Amniotic stem cell (primary cell): ENCODE measurements around the gene SART3.
"Not testable (repeated sequence)": the region's sequence is repeated elsewhere in the genome, so short reads cannot be mapped to it uniquely, and the experiment has no call there.

Experiments used
- DNase-seq: peaks from one replicate; lab custom pipeline; 2025; lab: John Stamatoyannopoulos, UW

The SART3 gene

DNA sequence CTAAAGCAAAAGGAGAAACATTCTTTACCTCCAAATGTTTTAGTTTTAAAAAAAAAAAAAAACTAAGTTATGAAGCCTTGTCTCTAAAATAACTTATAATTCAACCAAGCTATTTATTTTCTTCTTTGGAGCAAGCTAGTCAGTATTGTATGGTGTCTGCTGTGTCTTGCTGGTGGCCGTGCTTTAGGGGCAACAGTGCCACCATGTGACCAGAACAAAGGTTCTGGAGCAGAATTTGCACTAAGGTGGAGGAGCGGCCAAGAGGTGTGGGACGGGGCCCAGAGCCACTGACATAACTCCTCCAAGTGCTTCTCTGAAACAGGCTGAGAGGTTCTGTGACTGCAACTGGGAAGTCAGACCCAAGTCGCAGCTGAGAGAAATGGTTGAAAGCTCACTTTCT is 41.4 kb downstream of the SART3 start:
- no peak for DNase-seq

DNA sequence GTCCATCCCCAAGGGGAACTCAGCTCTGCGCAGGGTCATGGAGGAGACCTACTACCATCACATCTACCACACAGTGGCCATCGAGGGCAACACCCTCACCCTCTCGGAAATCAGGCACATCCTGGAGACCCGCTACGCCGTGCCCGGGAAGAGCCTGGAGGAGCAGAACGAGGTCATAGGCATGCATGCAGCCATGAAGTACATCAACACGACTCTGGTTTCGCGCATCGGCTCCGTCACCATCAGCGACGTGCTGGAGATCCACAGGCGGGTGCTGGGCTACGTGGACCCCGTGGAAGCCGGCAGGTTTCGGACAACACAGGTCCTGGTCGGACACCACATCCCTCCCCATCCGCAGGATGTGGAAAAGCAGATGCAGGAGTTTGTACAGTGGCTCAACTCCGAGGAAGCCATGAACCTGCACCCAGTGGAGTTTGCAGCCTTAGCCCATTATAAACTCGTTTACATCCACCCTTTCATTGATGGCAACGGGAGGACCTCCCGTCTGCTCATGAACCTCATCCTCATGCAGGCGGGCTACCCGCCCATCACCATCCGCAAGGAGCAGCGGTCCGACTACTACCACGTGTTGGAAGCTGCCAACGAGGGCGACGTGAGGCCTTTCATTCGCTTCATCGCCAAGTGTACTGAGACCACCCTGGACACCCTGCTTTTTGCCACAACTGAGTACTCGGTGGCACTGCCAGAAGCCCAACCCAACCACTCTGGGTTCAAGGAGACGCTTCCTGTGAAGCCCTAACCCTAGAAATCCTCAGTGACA is 42.1 kb downstream of the SART3 start:
- no peak for DNase-seq

DNA sequence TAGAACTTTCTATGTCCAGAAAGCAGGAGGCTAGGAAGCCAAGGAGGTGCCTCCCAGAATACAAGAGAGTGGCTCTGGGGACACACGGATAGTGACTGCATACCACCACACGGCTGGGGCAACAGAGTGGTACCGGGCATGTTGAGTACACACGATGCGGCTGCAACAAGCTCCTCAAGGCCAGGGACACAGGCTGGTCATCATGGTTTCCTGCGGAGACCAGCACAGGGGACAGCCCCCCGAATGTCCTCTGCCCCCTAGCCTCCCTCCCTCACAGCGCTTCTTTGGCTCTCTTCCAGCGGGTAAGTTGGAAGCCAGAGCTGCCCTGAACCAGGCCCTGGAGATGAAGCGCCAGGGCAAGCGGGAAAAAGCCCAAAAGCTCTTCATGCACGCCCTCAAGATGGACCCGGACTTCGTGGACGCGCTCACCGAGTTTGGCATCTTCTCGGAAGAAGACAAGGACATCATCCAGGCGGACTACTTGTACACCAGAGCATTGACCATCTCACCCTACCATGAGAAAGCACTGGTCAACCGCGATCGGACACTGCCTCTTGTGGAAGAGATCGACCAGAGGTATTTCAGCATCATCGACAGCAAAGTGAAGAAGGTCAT is 42.8 kb downstream of the SART3 start:
- no peak for DNase-seq

DNA sequence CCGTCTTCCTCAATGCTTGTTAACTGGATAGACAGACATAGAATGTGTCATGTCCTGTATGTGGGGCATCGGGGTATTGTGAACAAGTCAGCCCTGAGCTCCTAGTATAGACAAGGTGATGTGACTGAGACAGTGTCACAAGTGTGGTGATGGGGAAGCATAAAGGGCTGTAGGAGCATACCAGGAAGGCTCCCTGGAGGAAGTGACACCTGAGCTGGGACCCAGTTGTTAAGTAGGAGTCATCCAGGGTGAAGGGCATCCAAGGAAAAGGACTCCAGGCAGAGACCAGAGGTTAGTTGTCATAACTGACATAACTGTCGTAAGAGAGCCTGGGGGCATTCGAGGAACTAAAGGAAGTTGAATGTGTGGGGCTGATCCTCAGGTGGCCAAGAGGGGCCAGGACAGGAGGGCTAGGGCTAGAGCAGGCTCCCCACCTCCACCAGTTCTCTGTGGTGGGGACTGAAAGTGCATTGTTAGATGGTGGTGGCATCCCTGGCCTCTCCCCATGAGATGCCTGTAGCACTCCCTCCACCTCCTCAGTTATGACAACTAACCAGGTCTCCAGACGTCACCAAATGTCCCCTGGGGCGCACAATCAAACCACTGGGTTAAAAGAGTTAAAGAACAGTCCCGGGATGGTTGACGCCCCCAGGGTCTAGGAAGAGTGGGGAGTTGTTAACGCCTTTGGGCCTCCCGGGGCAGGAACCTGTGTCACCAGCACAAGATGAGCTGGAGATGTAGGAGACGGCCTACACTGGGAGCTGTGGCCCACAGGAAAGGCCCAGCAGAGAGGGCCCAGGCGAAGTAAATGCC is 43.5 kb downstream of the SART3 start:
- DNase-seq: no peak

DNA sequence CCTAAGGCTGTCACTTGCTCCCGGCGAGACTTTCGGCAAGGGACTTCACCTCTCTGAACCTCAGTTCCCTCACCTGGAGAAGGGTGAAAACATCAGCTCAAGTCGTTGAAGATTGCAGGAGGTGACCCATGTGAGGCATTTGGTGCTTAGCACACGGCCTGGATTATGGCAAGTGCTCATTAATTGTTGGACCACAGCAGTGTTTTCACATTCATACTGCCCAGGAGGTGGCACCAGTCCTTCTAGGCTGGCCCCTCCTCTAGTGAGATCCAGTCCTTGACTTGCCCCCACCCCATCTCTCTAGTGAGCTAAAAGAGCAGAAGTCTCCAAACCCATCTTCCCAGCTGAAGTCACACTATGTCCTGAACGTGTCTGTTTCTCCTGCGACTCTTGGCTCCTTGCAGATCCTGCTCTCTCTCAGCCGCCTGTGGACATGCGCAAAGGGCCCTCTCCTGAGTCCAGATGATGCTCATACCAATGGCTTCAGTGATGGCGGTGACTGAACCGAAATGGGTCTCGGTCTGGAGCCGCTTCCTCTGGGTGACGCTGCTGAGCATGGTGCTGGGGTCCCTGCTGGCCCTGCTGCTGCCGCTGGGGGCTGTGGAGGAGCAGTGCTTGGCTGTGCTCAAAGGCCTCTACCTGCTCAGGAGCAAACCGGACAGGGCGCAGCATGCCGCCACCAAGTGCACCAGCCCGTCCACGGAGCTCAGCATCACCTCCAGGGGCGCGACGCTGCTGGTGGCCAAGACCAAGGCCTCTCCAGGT is 44.3 kb downstream of the SART3 start:
- no peak for DNase-seq

DNA sequence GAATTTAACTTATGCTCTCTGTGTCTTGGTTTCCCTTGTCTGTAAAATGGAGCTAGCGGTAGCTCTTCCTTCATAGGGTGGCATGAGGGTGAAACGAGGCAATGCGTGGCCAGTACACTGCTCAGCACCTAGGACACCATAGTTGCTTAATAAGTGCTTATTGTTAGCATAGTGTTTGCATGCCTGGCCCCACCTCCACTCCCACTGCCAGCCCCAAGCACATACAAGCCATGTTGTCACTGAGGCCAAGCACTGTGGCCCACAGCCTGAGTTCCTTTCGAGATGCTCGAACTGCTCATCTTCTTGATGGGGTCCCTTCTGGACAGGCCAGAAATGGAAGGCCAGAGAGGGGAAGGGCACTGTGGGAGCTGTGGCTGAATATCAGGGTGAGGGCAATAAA is 45.1 kb downstream of the SART3 start:
- no peak for DNase-seq

DNA sequence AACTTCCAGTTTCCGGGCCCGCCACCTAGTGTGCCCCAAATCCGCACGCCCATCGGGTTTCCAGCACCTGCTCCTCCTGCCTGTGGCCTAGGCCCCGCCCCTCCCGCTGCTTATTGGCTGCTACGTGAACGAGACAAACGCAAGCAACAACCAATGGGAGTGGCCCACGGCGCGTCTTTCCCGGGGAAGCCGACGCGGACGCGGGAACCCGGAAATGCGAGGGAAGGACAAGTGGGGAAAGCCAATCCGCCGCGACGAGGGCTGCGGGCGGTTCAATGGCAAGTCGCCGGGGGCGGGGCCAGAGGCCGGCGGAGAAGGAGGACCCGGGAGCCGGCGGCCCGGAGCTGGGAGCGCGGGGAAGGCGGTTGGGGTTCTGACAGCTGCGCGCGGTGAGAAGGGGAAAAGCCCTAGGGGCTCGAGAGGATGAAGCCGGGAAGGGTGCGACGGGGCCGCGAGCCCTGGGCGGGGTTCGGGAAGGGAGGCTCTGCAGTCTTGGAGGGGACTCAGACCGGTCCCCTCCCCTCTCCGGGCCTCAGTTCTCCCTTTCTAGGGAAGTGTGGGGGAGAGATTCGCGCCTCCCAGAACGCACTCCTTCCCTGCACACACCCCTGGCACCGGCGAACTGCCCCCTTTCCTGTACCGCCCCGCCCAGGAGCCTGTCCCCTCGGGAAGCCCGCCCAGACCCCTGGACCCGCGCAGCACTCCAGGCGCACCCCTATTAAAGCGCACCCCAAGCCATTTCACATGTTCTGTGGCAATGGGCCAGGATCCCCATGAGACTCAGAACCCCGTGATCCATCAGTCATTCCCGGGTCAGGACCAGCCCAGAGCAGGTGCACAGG is 45.8 kb downstream of the SART3 start, which contains the start of gene FICD:
Gene FICD (plus strand): TSS at position 305 of the 842 bp plus-strand sequence. CDS start 1,696 bp downstream, outside the sequence.
- DNase-seq: peak; percentile 98

DNA sequence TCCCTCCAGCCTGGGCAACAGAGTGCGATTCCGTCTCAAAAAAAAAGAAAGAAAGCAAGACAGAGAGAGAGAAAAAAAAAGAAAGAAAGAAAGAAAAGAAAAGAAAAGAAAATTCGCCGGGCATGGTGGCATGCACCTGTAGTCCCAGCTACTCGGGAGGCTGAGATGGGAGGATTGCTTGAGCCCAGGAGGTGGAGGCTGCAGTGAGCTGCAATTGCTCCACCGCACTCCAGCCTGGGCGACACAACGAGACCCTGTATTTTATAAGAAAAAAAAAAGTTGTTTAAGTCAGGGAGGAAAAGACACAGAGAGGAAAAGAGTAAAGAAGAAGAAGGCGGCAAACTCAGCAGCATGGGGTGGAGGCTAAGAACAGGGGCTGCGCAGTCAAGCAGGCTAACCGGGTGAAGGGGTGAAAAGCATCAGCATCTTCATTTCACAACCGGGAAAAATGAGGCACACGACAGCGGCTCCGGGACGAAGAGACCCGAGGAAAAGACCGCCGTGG is 46.5 kb downstream of the SART3 start:
- DNase-seq: no peak

DNA sequence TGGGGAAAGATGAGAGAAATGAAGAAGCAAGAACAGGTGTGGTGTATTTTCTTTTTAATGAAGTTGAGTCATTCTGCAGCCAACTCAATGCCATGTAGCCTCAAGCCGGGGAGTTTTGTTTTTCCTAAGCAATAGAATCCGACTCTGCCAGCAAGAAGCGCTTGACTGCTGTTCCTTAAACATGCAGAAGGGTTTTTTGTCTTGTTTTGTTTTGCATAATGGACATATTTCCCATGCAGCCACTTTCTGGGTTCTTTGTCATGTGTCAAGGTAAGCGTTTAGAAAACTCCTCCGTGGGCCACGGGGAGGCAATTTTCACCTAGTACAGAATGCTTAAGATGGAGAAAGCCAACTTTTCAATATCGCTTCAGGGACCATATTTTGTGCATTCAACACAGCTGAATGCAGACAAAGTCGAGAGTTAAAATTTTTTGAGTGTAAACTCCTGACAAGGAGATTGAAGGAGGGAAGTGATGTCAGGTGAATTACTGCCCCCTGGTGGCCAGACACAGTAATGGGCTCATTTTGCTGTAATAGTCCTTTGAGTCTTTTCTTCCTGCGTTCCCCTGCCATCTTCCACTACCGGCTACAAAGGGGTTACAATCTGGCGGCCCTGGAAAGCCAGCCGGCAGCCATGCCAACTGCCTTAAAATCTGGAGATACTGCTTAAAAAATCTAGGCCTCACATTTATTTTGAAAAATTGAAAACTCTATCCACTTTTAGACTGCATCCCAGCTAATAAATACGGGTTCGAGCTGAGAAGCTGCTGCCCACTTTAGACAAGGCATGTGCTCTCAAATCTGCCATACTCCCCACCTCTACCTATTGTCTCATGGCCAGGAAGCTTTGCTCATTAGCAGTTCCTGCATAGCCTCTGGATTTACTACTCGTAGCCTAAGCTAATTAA is 49.1 kb downstream of the SART3 start:
- DNase-seq: peak; percentile 9

DNA sequence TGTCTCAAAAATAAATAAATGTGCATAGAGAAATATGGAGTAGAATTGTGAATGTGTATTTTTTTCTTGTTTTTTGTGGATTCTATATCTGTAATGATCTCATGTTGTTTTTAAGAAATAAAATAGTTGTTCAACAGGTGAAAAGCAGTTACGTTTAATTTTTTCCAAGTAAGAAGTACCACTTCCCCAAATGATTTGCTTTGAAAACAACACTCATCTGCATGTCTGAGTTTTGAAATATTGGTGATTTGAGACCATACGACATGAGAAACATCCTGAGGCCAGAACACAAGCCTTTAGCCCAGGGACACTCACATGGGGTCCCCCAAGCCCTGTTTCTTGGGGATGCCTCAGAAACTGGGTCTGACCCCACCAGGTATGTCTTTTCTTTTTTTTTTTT is 50.1 kb downstream of the SART3 start:
- DNase-seq: no peak

DNA sequence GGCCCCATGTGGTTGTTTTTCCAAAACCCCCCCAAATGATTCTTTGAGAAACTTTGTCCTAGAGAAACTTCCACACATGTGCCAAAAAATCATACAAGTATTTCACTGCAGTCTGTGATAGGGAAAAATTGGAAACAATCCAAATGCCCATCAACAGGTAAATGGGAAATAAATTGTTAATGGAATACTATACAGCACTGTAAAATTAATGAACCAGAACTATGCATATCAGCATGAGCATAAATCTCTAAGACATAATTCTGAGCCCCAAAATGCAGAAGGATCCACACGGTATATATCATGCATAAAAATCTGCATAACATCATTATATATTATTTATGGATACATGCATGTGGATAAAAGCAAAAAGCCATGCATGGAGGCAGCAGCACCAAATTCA is 51.2 kb downstream of the SART3 start:
- no peak for DNase-seq

DNA sequence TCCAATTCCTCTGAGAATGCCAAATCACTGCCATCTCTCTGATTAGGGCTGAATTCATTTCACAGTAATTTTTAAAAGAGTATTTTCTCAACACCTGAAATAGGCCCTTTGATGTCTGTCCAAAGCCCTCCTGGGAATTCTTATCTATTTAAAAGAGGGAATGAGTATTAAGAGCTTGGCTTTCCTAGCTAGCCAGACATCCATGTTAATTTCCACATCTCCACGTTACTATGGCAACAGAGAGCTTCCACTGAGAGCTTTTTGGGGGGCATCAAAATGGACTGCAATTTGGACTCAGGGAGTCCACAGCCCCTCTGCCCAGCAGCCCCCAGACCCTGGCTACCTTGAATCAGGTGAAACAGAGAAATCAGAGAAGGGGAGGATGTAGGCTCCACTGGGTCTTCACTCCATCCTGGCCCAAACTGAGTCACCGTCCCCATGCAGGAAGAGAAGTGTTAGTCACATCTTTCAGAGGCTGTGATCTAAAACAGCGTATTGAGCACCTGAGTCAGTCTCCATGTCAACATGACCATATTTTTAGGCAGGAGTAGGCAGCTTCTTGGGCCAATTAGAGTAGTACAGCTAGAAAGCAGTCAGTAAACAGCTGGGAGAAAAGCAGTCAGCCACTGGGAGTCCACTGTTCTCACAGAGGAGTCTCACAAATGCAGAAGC is 52.9 kb downstream of the SART3 start:
- no peak for DNase-seq

DNA sequence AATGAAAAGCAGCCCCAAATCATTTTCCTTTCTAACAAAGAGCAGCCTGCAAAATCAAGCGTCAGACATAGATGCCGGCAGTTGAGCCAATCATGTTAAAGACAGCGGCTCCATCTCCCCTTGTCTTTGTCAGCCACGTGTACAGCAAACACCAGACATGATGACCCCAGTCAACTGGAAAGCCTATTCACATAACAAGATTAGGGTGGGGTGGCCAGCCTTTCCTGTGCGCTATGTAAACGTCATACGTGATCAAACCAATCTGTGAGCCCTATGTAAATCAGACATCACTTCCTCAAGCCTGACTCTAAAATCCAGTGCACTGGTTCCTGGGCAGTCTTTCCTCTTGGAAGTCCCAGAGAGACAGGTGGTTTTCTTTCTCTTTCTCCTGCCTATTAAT is 55.8 kb downstream of the SART3 start:
- no peak for DNase-seq

DNA sequence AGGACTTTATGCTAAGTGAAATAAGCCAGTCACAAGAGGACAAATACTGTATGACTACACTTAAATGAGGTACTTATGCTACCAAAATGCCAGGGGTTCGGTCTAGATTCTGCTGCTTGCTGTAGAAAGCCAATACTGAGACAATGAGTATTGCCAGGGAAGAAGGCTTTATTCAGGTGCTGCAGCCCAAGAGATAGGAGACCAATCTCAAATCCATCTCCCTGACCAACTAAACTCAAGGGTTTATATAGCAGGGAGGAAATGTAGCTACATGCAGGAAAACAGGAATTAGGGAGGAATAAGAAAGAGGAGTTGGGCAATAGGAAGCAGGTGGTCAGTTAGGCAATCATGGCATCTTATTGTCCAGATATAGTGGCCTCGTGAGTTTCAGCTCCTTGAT is 58.1 kb downstream of the SART3 start:
- DNase-seq: no peak

DNA sequence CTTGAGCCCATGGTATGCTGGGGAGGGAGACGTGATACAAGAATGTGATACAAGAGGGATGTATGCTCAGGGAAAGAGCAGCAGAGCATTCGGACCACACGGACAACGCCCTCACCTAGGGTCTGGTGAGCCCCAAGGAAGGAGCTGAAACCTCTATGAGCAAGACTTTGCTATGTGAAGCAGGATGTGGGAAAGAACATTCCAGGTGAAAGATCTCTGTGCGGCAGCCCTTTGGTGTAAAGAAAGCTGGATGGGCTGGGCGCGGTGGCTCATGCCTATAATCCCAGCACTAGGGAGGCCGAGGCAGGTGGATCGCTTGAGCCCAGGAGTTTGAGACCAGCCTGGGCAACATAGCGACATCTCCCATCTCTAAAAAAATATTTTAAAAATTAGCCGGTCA is 62.8 kb downstream of the SART3 start:
- no peak for DNase-seq

DNA sequence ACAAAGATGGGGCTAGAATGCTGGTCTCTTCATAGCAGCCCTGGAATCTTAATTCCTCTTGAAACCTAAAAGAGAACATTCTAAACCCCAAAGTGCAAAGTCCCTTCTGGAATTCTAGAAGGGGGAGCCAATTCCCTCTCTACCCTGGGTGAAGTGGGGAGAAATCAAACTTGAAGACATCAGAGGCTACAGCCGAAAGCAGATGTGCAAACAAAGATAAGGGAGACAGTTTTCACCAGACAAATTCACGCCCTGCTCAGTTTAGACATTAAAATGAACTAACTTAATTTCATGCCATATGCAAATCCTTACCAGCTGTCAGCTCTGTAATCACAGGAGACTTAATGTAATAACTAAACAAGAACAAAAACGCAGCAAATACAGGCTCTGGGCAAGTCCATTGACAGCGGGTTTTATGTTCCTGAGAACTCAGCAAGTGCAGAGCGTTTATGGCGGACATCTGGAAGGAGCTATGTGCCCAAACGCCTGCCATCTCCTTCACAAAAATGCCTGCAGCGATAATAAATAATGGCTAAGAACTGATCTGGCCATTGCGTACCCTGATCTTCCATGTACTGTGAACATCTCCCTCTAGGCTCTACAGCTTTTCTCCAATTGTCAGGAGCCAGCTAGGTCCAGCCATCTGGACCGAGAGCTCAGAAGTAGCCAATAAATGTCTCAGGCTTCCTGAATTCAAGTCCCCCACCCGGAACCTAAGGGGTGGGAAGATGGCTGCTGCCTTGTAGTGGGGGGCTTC is 65.0 kb downstream of the SART3 start:
- no peak for DNase-seq

DNA sequence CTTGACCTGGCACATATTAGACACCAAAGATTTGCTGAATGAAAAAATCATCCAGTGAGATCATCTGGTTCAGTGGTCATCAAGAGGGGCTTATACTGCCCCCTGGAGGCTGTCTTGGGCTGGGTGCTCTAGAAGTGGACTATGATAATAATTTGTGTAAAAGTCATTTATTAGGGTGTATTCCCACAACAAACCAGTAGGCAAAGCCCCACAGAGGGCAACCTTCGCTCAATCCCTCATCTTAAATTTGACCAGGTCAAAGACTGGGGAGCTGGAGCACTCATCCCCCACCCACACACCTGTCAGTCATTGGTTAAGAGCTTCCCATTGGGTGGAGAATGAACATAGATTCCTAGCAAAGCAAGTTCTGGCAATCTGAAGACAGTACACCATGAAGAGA is 65.9 kb downstream of the SART3 start:
- no peak for DNase-seq

DNA sequence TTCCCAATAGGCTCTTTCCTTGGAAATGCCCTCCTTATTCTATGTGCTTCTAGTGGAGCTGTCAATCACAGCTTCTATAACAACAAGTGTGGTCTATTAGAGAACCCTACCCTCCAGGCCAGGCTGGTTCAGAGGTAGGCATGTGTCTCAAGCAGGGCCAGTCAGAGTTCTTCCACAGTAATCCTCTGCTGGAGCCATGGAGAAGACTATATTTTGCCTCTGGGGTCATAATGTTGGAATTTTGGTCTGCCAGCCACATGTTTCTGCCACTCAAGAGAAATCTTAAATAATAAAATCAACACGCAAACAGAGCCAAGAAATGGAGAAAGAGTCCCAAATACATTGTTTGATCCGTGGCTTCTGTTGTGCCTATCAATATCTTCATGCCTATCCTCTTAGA is 69.7 kb downstream of the SART3 start:
- DNase-seq: no peak

DNA sequence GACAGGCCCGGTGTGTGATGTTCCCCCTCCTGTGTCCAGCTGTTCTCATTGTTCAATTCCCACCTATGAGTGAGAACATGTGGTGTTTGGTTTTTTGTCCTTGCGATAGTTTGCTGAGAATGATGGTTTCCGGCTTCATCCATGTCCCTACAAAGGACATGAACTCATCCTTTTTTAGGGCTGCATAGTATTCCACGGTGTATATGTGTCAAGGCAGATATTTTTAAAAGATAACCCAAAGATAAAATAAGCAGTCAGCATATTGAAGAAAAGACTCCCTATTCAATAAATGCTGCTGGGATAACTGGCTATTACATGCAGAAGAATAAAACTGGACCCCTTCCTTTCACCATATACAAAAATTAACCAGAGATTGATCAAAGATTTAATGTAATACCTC is 73.9 kb downstream of the SART3 start:
- DNase-seq: not testable (repeated sequence)
